ENCODE measurements around the gene EVX2. TPM values are rescaled to one million over a fixed set of nuclear protein-coding genes. Genes with fewer than 3 reads are reported as not detected.
A peak's percentile ranks its signal among the peaks of the same experiment; 100 is the strongest.

Gene EVX2
- total and polyA plus RNA-seq, 9 of the 15 experiments (the other 6 are each of a cell fraction or from before 2014, with no cell fraction given) = not detected

DNA sequence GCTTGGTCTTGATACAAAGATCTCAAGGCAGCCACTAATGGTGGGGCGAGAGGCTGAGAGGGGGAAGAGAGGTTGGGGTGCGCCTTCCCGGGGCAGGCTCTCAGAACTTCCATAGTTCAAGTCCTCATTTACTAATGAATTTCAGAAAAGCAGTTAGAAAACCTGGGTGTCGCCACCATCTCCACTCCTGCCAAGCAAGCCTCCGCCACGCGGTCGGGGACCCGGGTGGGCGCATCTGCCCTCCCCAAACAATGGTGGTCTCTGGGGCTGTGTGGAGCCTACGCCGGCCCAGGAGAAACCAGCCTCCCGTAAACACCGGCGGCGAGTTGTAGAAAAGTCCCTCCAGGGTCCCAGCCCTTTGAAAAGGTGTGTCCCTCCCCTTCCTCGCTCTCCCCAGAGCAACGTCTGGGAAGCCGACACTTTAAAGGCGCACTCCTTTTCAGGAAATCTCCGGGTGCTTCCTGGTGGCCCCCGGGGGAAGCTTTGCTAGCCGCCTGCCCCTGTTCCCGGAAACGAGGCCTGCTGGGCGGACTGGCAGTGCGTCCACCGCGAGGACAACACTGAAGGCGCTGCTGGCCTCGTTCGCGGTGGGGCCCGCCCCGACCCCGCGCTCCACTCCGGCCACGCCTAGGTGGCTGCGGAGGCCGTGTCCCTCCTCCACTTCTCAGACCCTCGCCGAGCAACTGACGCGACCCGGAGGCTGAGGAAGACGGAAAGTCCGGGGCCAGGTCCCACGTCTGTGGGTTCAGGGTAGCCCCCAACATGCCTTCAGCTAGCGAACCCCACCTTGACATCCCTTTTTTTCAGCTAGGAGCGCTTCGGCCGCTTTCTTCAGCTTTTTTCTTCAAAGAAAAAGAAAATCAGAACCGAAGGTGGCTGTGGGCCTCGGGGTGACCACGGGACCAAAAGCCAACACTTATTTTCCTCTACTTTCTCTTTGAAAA, 16.8 kb downstream of the EVX2 start (continued):
- TF ChIP-seq, protein P1, sequence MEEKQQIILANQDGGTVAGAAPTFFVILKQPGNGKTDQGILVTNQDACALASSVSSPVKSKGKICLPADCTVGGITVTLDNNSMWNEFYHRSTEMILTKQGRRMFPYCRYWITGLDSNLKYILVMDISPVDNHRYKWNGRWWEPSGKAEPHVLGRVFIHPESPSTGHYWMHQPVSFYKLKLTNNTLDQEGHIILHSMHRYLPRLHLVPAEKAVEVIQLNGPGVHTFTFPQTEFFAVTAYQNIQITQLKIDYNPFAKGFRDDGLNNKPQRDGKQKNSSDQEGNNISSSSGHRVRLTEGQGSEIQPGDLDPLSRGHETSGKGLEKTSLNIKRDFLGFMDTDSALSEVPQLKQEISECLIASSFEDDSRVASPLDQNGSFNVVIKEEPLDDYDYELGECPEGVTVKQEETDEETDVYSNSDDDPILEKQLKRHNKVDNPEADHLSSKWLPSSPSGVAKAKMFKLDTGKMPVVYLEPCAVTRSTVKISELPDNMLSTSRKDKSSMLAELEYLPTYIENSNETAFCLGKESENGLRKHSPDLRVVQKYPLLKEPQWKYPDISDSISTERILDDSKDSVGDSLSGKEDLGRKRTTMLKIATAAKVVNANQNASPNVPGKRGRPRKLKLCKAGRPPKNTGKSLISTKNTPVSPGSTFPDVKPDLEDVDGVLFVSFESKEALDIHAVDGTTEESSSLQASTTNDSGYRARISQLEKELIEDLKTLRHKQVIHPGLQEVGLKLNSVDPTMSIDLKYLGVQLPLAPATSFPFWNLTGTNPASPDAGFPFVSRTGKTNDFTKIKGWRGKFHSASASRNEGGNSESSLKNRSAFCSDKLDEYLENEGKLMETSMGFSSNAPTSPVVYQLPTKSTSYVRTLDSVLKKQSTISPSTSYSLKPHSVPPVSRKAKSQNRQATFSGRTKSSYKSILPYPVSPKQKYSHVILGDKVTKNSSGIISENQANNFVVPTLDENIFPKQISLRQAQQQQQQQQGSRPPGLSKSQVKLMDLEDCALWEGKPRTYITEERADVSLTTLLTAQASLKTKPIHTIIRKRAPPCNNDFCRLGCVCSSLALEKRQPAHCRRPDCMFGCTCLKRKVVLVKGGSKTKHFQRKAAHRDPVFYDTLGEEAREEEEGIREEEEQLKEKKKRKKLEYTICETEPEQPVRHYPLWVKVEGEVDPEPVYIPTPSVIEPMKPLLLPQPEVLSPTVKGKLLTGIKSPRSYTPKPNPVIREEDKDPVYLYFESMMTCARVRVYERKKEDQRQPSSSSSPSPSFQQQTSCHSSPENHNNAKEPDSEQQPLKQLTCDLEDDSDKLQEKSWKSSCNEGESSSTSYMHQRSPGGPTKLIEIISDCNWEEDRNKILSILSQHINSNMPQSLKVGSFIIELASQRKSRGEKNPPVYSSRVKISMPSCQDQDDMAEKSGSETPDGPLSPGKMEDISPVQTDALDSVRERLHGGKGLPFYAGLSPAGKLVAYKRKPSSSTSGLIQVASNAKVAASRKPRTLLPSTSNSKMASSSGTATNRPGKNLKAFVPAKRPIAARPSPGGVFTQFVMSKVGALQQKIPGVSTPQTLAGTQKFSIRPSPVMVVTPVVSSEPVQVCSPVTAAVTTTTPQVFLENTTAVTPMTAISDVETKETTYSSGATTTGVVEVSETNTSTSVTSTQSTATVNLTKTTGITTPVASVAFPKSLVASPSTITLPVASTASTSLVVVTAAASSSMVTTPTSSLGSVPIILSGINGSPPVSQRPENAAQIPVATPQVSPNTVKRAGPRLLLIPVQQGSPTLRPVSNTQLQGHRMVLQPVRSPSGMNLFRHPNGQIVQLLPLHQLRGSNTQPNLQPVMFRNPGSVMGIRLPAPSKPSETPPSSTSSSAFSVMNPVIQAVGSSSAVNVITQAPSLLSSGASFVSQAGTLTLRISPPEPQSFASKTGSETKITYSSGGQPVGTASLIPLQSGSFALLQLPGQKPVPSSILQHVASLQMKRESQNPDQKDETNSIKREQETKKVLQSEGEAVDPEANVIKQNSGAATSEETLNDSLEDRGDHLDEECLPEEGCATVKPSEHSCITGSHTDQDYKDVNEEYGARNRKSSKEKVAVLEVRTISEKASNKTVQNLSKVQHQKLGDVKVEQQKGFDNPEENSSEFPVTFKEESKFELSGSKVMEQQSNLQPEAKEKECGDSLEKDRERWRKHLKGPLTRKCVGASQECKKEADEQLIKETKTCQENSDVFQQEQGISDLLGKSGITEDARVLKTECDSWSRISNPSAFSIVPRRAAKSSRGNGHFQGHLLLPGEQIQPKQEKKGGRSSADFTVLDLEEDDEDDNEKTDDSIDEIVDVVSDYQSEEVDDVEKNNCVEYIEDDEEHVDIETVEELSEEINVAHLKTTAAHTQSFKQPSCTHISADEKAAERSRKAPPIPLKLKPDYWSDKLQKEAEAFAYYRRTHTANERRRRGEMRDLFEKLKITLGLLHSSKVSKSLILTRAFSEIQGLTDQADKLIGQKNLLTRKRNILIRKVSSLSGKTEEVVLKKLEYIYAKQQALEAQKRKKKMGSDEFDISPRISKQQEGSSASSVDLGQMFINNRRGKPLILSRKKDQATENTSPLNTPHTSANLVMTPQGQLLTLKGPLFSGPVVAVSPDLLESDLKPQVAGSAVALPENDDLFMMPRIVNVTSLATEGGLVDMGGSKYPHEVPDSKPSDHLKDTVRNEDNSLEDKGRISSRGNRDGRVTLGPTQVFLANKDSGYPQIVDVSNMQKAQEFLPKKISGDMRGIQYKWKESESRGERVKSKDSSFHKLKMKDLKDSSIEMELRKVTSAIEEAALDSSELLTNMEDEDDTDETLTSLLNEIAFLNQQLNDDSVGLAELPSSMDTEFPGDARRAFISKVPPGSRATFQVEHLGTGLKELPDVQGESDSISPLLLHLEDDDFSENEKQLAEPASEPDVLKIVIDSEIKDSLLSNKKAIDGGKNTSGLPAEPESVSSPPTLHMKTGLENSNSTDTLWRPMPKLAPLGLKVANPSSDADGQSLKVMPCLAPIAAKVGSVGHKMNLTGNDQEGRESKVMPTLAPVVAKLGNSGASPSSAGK (IDR thresholded peaks at IDR 0.05) = peak; percentile 78
- peak; percentile 79; the same call in 1 of the 2 replicates for TF ChIP-seq NR3C1 (CRISPR knock-in tag; IDR thresholded peaks at IDR 0.05)
- TF ChIP-seq MCM3 (IDR thresholded peaks at IDR 0.05) = no peak
- TF ChIP-seq, protein P2, sequence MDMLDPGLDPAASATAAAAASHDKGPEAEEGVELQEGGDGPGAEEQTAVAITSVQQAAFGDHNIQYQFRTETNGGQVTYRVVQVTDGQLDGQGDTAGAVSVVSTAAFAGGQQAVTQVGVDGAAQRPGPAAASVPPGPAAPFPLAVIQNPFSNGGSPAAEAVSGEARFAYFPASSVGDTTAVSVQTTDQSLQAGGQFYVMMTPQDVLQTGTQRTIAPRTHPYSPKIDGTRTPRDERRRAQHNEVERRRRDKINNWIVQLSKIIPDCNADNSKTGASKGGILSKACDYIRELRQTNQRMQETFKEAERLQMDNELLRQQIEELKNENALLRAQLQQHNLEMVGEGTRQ (CRISPR knock-in tag; IDR thresholded peaks at IDR 0.05) = no peak
- no peak for TF ChIP-seq SMAD2 (IDR thresholded peaks at IDR 0.05; ENCODE audit: low read depth, low read length)
- TF ChIP-seq PBX2 (CRISPR knock-in tag; IDR thresholded peaks at IDR 0.05; ENCODE audit: low read depth) = no peak
- no peak for TF ChIP-seq PBX2 (tag; conservative IDR thresholded peaks at IDR 0.05; ENCODE audit: low read depth)
